Adrenal gland (tissue), 12 donors: Measurements from ENCODE around the gene VDAC1. TPM values are rescaled to one million over a fixed set of nuclear protein-coding genes. Genes with fewer than 3 reads are reported as not detected.

Experiments used
- DNase-seq, 7 donors: peaks; one replicate each; pipeline ENCODE4 v3.0.0-alpha.2; 2019 to 2020
- H3K27ac ChIP-seq, 5 donors: fragments of 200-600 bp; sonication (generic) in 4 of 5; 1 replicate in 3 of 5; 2 replicates in 2 of 5; pipeline versions ENCODE4 v1.5.1 to v1.8.0; 2016 to 2020; ENCODE audit warnings: mild to moderate bottlenecking in 1 of 5
- H3K27me3 ChIP-seq: fragments of 200-600 bp; 2 replicates; pipeline ENCODE4 v1.8.0; 2021
- H3K36me3 ChIP-seq, 2 donors: fragments of 200-600 bp; replicated peaks in 1 of 2; 1 replicate in 1 of 2; 2 replicates in 1 of 2; pipeline versions ENCODE4 v1.5.1 to v1.8.0; 2018 to 2022
- H3K4me1 ChIP-seq, 2 donors: fragments of 200-600 bp; replicated peaks in 1 of 2; 1 replicate in 1 of 2; 2 replicates in 1 of 2; pipeline versions ENCODE4 v1.5.1 to v1.8.0; 2018 to 2021
- H3K4me3 ChIP-seq, 4 donors: fragments of 200-600 bp; sonication (generic) in 3 of 4; one replicate each; pipeline ENCODE4 v1.5.1; 2016 to 2018
- H3K9me3 ChIP-seq, 3 donors: fragments of 200-600 bp; sonication (generic) in 1 of 3; replicated peaks in 1 of 3; 1 replicate in 2 of 3; 2 replicates in 1 of 3; pipeline versions ENCODE4 v1.5.1 to v1.8.0; 2016 to 2021
- POLR2A ChIP-seq, 2 donors: fragments of 450-650 bp; IDR thresholded peaks; one replicate each; pipeline ENCODE4 v1.6.1; 2017; ENCODE audit warnings: antibody characterized with exemption in 2 of 2, mild to moderate bottlenecking in 2 of 2, moderate library complexity in 1 of 2
- WGBS, 4 donors: extraction: QIAGEN DNeasy Blood & Tissue Kit in 2 of 4; methylation state at CpG; one replicate each; pipeline versions ENCODE4 v1.1.5 to v1.1.7; 2013 to 2017; 5-methylcytosine and 5-hydroxymethylcytosine counted together
- intact Hi-C, 2 donors: fragments of 100-400 bp; cut with DNase I; formaldehyde crosslinking; loops; one replicate each; pipeline versions ENCODE4 v1.14.1 to v1.15.0; 2022 to 2023
- polyA plus RNA-seq, 3 donors: library from polyadenylated mRNA; stranded (reverse); fragments of 200-250 nt in 2 of 3; fragments of 350-450 nt in 1 of 3; fragmentation: Illumina TruSeq in 1 of 3; extraction: RNeasy Lipid Tissue Mini Kit (QIAGEN cat#74804) in 1 of 3; gene quantifications; one replicate each; pipeline ENCODE4 v1.2.3, GENCODE V29; 2013 to 2014
- total RNA-seq, 9 donors: library from RNA; depleted of rRNA in 4 of 9; stranded (reverse); fragments of >200 nt in 4 of 9; fragments of 120-200 nt in 1 of 9; fragmentation: NEBNext Ultra II Directional in 1 of 9; extraction: Animal tissue kit (Norgen Biotek cat#: 25700) in 1 of 9; gene quantifications; one replicate each; pipeline versions ENCODE4 v1.1.0 to v1.2.4, GENCODE V29; 2013 to 2023
- TF ChIP-seq, protein P1 (sequence below), 6 experiments: fragments of 450-650 bp in 4 of 6; fragments of 200-600 bp in 2 of 6; sonication (generic) in 1 of 6; IDR thresholded peaks; 1 replicate in 5 of 6; 2 replicates in 1 of 6; pipeline versions ENCODE4 v1.5.1 to v1.8.0; 2016 to 2021; ENCODE audit warnings: antibody characterized with exemption in 6 of 6, mild to moderate bottlenecking in 2 of 6, moderate library complexity in 1 of 6
- donor health status: healthy with polysubstance abuse.
- donor health status: Bipolar disorder and iron deficiency.
- donor health status: DM: yes; HTN: yes; CAD: no.
- donor health status: DM: no; HTN: no; CAD: no.
- donor health status: DM: no; HTN: no; CAD: no.
- donor health status: DM: yes; HTN: yes; CAD: no.

VDAC1 gene
- total and polyA plus RNA-seq, 12 donors, result 66.0 to 476 (median 136) TPM

- H3K9me3 ChIP-seq, result no peaks in the 10 kb centered on the region
- no peak for DNase-seq
- H3K4me1 ChIP-seq, result peaks cover 0 to 13% of the 10 kb centered on the region in 2 donors
- WGBS, 4 donors, result 83 to 95% (median 86%) methylated on average over 6 to 12 of the region's 12 CpGs
- no peak overlapping the region for H3K27ac ChIP-seq
- intact Hi-C loops, result loop anchor here in 1 of 2 donors (5.0 kb wide), 1 partner anchor 156 kb away; no protein-coding TSS in a partner anchor
- H3K36me3 ChIP-seq, result no peaks in the 10 kb centered on the region
- H3K4me3 ChIP-seq, result no peak overlapping the region
- no peak for TF ChIP-seq POLR2A (IDR thresholded peaks at IDR 0.05)
- TF ChIP-seq, protein P1, sequence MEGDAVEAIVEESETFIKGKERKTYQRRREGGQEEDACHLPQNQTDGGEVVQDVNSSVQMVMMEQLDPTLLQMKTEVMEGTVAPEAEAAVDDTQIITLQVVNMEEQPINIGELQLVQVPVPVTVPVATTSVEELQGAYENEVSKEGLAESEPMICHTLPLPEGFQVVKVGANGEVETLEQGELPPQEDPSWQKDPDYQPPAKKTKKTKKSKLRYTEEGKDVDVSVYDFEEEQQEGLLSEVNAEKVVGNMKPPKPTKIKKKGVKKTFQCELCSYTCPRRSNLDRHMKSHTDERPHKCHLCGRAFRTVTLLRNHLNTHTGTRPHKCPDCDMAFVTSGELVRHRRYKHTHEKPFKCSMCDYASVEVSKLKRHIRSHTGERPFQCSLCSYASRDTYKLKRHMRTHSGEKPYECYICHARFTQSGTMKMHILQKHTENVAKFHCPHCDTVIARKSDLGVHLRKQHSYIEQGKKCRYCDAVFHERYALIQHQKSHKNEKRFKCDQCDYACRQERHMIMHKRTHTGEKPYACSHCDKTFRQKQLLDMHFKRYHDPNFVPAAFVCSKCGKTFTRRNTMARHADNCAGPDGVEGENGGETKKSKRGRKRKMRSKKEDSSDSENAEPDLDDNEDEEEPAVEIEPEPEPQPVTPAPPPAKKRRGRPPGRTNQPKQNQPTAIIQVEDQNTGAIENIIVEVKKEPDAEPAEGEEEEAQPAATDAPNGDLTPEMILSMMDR (IDR thresholded peaks at IDR 0.05), result no peak
- H3K27me3 ChIP-seq, result no peaks in the 10 kb centered on the region
Measured at GRCh38 chr5:133925866-133926488, 78.8 kb downstream of the VDAC1 start.

- WGBS, 4 donors, result 82 to 91% (median 84%) methylated on average over 3 of the region's 3 CpGs
- Histone ChIP-seq H3K27ac (no peak overlapping the region), H3K4me3 (no peak overlapping the region), H3K27me3 (no peaks in the 10 kb centered on the region), H3K9me3 (no peaks in the 10 kb centered on the region), H3K4me1 (peaks cover 0 to 6% of the 10 kb centered on the region in 2 donors), H3K36me3 (no peaks in the 10 kb centered on the region)
- intact Hi-C loops, result loop anchor here in 1 of 2 donors (5.0 kb wide), 1 partner anchor 157 kb away; no protein-coding TSS in a partner anchor
- TF ChIP-seq, protein P1 (IDR thresholded peaks at IDR 0.05), result no peak
- TF ChIP-seq POLR2A (IDR thresholded peaks at IDR 0.05), result no peak
- no peak for DNase-seq
Measured at GRCh38 chr5:133925269-133925668, 79.5 kb downstream of the VDAC1 start.

GRCh38 chr5:133924221-133924920, 80.4 kb downstream of the VDAC1 start:
- Histone ChIP-seq H3K4me1 (no peaks in the 10 kb centered on the region), H3K4me3 (no peak overlapping the region), H3K27me3 (no peaks in the 10 kb centered on the region), H3K9me3 (no peaks in the 10 kb centered on the region), H3K36me3 (no peaks in the 10 kb centered on the region), H3K27ac (no peak overlapping the region)
- TF ChIP-seq, protein P1 (IDR thresholded peaks at IDR 0.05), result no peak
- TF ChIP-seq POLR2A (IDR thresholded peaks at IDR 0.05), result no peak
- intact Hi-C loops, result no loop called here
- 57 to 77% (median 64%) methylated on average over 3 to 5 of the region's 5 CpGs for WGBS, 4 donors
- no peak for DNase-seq

- H3K27me3 ChIP-seq, result no peaks in the 10 kb centered on the region
- H3K4me1 ChIP-seq, result no peaks in the 10 kb centered on the region
- no peaks in the 10 kb centered on the region for H3K9me3 ChIP-seq
- H3K36me3 ChIP-seq, result no peaks in the 10 kb centered on the region
- WGBS, 4 donors, result 57 to 82% (median 69%) methylated on average over 5 of the region's 5 CpGs
- no peak for DNase-seq
- intact Hi-C loops, result no loop called here
- H3K4me3 ChIP-seq, result no peak overlapping the region
- no peak overlapping the region for H3K27ac ChIP-seq
- TF ChIP-seq, protein P1 (IDR thresholded peaks at IDR 0.05), result no peak
- TF ChIP-seq POLR2A (IDR thresholded peaks at IDR 0.05), result no peak
Measured at GRCh38 chr5:133921979-133922378, 82.8 kb downstream of the VDAC1 start.

Other genes with a start within 250 kb of the VDAC1 start
- gene C5orf15, start 36.4 kb downstream of the VDAC1 start, total RNA-seq, result 10 to 100 TPM; 31.9 to 90.1 (median 55.9) TPM
- 10 to 100 TPM; 16.7 to 62.6 (median 21.2) TPM for gene C5orf15, start 36.4 kb downstream of the VDAC1 start, polyA plus RNA-seq
- 1 to 10 TPM; 2.8 to 9.6 (median 7.0) TPM for gene TCF7, start 109.7 kb upstream of the VDAC1 start, total RNA-seq
- 1 to 10 TPM; 3.9 to 5.4 (median 5.1) TPM for gene TCF7, start 109.7 kb upstream of the VDAC1 start, polyA plus RNA-seq
- gene SKP1, start 172.0 kb upstream of the VDAC1 start, total RNA-seq, result 100 to 1,000 TPM; 262 to 522 (median 380) TPM
- gene SKP1, start 172.0 kb upstream of the VDAC1 start, polyA plus RNA-seq, result 1,000 to 10,000 TPM in 1 of 3 donors, 100 to 1,000 TPM in 2; 121 to 1,485 (median 274) TPM
- 100 to 1,000 TPM; 138 to 220 (median 146) TPM for gene PPP2CA, start 221.1 kb upstream of the VDAC1 start, total RNA-seq
- gene PPP2CA, start 221.1 kb upstream of the VDAC1 start, polyA plus RNA-seq, result 100 to 1,000 TPM in 1 of 3 donors, 10 to 100 TPM in 2; 26.9 to 246 (median 32.6) TPM